ENCODE measurements around the gene RHCG. TPM values are rescaled to one million over a fixed set of nuclear protein-coding genes. Genes with fewer than 3 reads are reported as not detected.

Gene RHCG
- total RNA-seq, result not detected in 2 replicates

GRCh38 chr15:89496155-89497098 lies at the start of gene RHCG:
Gene RHCG (minus strand): TSS chr15:89496583. CDS start chr15:89496544, 39 bp downstream.

Other genes starting within 250 kb of the RHCG start
- gene POLG, start 161.8 kb downstream of the RHCG start, total RNA-seq, result 26.6 and 36.8 TPM in 2 replicates
- 2.4 and 2.9 TPM in 2 replicates for gene TICRR, start 78.9 kb upstream of the RHCG start, total RNA-seq
- 21.9 and 22.0 TPM in 2 replicates for gene KIF7, start 158.9 kb upstream of the RHCG start, total RNA-seq
- gene PLIN1, start 182.8 kb upstream of the RHCG start, total RNA-seq, result 0.91 and 1.2 TPM in 2 replicates
- 5.1 and 10.8 TPM in 2 replicates for gene PEX11A, start 194.2 kb upstream of the RHCG start, total RNA-seq
- 0.26 and 0.32 TPM in 2 replicates for gene WDR93, start 194.2 kb upstream of the RHCG start, total RNA-seq